Ovary (tissue), 3 donors: Measurements from ENCODE around the gene SUPT4H1.

Source experiments
- POLR2A ChIP-seq: fragments of 450-650 bp; IDR thresholded peaks from one replicate; pipeline ENCODE4 v1.6.1; 2017; ENCODE audit warnings: antibody characterized with exemption, mild to moderate bottlenecking, moderate library complexity
- TF ChIP-seq, protein P1 (sequence below), 3 donors: fragments of 450-650 bp in 2 of 3; fragments of 200-600 bp in 1 of 3; IDR thresholded peaks; one replicate each; pipeline versions ENCODE4 v1.5.1 to v1.8.0; 2016 to 2022; ENCODE audit warnings: antibody characterized with exemption in 3 of 3, mild to moderate bottlenecking in 1 of 3
- donor health status: DM: no; HTN: no; CAD: no.

DNA sequence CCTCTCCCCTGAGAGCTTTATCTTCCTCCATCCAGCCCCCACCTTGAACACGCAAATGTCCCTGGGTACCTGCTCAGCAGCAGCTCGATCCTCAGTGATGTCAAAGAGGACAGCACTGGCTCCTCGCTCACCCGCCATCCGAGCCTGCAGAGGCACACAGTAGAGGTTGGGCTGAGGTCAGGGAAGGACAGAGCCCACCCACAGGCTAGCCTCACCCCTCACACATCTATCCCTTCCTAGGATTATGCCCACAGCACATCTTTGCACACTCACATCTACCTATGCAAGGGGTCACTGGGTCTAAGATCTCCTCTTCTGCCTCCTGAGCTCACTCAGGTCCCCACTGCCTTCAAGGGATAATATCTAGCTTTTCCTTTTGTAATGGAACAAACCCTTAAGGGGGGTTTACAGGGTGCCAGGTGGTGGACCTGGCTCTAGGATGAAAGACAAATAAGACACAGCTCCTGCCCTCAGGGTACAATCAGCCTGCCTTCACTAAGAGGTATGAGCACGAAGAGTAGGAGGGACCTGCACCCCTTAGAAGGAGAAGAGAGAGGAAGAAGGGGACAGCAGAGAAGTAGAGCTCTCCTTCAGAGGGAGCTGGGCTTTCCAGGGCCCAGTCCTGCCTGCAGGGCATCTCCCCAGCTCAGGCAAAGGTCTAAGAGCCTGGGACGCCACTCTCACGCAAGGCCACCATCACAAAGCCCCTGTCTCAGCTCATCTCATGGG, 11.6 kb upstream of the SUPT4H1 start:
- TF ChIP-seq, protein P1, sequence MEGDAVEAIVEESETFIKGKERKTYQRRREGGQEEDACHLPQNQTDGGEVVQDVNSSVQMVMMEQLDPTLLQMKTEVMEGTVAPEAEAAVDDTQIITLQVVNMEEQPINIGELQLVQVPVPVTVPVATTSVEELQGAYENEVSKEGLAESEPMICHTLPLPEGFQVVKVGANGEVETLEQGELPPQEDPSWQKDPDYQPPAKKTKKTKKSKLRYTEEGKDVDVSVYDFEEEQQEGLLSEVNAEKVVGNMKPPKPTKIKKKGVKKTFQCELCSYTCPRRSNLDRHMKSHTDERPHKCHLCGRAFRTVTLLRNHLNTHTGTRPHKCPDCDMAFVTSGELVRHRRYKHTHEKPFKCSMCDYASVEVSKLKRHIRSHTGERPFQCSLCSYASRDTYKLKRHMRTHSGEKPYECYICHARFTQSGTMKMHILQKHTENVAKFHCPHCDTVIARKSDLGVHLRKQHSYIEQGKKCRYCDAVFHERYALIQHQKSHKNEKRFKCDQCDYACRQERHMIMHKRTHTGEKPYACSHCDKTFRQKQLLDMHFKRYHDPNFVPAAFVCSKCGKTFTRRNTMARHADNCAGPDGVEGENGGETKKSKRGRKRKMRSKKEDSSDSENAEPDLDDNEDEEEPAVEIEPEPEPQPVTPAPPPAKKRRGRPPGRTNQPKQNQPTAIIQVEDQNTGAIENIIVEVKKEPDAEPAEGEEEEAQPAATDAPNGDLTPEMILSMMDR (IDR thresholded peaks at IDR 0.05), result no peak
- no peak for TF ChIP-seq POLR2A
